ENCODE measurements around the gene TMEM238.
"Not testable (repeated sequence)": the region's sequence is repeated elsewhere in the genome, so short reads cannot be mapped to it uniquely, and the experiment has no call there.

The TMEM238 gene

GRCh38 chr19:55384131-55384919, at the start of gene TMEM238:
TMEM238 (minus strand) TSS chr19:55384292; CDS start chr19:55384259, 33 bp downstream.
- DNase-seq, result peak; percentile 36

- DNase-seq, result no peak
Observed at GRCh38 chr19:55433292-55433691, 49.2 kb upstream of the TMEM238 start.

DNA sequence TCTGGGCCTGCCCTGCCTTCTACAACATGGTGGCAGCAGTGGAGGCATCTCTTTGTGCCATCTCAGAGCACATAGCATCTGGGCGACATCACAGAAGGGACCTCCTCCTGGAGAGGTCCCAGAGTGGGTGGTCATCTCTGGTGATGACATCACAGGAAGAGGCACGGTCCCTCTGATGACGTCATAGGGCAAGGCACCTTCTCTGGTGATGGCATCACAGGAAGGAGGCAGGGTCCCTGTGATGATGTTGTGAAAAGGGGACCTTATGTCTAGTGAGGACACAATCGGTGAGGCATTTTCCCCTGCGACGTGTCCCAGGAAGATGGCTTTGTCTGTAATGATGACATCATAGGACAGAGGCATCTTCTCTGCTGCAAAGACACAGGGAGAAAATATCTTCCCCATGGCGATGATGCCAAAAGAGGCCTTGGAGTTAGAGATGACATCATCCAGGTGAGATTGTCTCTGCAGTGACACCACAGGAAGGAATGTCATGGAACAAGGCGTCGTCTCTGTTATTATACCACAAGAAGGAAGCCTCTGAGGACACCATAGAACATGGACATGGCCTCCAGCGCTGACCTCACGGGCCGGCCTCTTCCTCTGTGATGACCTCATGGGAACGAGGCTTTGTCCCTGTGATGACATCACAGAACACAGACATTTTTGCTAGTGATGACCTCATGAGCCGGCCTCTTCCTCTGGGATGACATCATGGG, 48.3 kb upstream of the TMEM238 start:
- DNase-seq, result no peak

GRCh38 chr19:55431183-55431582, 47.1 kb upstream of the TMEM238 start:
- no peak for DNase-seq

- DNase-seq, result no peak
Observed at GRCh38 chr19:55426042-55426441, 42.0 kb upstream of the TMEM238 start.

DNA sequence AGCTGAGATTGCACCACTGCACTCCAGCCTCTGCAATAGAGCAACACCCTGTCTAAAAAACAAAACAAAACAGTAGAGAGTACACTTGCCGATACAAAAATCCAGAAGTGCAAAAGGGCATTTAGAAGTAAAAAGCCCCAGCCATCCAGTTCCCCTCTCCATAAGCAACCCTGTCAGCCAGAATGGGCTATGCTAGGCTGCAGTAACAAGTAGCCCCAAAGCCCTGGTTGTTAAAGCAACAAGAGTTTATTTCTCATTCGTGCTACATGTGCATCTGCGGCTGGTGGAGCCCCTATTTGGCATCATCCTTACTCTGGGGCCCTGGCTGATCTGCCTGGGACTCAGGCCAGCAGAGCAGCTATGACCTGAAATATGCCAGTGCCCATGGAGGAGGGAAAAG, 40.4 kb upstream of the TMEM238 start:
- DNase-seq, result no peak

- DNase-seq, result no peak
Observed at GRCh38 chr19:55423225-55424005, 39.3 kb upstream of the TMEM238 start.

GRCh38 chr19:55421281-55421680, 37.2 kb upstream of the TMEM238 start:
- not testable (repeated sequence) for DNase-seq

DNA sequence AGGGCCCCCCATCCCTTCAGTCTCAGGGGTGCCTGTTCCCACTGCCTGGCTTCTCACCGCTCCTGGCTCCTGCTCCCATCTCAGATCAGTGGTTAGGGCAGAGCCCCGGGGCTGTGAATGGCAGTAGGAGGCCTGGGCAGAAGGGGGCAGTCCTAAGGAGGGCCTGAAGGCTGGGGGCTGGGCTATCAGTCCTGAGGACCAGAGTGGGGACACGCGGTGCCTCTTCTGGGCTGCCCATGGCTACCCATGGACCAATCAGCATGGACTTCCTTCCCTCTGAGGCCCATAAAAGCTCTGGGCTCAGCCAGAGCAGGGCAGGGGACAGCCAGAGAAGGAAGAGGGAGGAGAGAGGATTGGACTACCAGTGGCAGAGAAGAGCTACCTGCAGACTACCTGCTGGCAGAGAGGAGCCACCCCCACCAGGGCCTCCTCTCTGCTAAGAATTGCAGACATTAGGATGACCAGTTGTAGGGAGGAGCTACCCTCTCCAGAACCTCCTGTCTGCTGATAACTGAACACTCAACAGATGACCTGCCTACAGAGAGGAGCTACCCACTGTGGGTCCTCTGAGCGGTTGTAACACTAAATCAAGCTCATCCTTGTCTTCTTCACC, 35.6 kb upstream of the TMEM238 start:
- no peak for DNase-seq

DNA sequence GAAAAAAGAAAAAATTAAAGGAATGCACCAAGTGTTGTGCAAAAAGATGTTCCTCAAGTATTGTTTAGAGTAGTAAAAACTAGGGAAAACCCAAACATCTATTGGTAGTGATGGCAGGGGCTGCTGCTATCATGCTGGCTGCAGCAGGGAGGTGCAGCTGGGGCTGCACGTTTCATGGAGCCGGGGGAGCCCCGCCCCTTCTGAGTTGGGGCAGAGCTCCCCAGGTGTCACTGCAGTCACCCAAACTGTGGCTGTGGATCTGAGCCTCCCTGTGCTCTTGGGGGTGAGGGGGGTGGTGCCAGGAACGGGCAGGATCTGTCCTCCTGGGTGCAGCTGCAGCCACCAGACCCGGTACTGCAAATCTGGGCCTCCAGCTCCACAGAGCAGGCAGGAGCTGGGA, 35.0 kb upstream of the TMEM238 start:
- no peak for DNase-seq

- peak; percentile 77 for DNase-seq
Observed at GRCh38 chr19:55418185-55418584, 34.1 kb upstream of the TMEM238 start.

GRCh38 chr19:55410168-55410567, 26.1 kb upstream of the TMEM238 start:
- DNase-seq, result no peak

- DNase-seq, result not testable (repeated sequence)
Observed at GRCh38 chr19:55409179-55409578, 25.1 kb upstream of the TMEM238 start.

GRCh38 chr19:55408533-55408872, 24.4 kb upstream of the TMEM238 start:
- DNase-seq, result no peak

- peak; percentile 99 for DNase-seq
Observed at GRCh38 chr19:55407800-55408532, 23.9 kb upstream of the TMEM238 start.

GRCh38 chr19:55407550-55407799, 23.4 kb upstream of the TMEM238 start, which contains the start of gene UBE2S:
UBE2S (minus strand) TSS chr19:55407788; CDS start chr19:55407589, 199 bp downstream.
- DNase-seq, result not testable (repeated sequence)

GRCh38 chr19:55406826-55407549, 22.9 kb upstream of the TMEM238 start:
- DNase-seq, result no peak

DNA sequence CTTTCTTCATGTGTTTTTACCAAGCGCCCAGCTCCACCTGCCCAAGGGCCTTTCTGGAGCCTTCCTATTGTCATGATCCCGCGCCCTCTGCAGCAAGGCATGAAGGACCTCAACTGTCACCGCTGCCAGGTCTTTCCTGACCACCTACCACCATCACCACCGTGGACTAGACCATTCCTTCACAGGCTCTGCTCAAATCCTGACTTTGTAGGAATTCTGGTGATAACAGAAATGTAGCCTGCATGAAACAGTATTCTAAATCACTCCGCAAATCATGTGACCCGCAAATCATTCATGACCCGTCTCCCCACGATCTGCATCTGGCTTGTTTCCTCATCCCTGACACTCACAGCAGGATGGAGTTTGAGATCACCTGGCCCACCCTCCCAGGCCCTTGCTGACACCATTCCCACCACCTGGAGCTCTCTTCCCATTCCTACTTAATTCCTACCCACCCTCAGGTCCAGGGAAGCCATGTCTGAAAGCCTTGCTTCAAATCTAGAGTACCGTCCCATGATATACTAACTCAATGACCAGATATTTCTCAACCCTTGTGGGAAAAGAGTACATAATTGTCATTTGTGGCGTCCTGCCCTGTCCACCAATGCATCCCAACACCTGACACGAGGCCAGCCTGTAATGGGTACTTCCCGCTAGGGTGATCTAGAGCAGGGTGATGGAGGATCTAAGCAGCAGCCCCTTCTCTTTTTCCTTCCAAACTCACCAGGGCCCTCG, 22.2 kb upstream of the TMEM238 start:
- DNase-seq, result no peak

DNA sequence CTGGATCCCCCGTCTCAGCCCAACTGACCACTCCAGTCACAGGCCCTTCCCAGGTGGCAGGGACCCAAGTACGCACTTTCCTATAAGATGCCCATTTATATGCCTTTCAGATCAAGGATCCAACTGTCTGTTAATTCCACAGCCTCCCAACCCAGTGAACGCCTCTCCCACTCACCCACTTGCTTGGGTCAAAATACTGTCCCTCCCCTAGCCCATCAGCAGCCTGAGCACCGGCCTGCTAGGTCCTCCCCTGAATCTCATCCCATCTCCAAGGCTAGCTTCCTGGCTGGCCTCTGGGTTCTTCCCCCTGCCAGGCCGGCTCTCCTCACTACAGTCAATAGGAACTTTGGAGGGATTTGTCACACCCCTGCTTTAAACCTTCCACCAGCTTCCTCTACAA, 21.5 kb upstream of the TMEM238 start:
- DNase-seq, result no peak

- no peak for DNase-seq
Observed at GRCh38 chr19:55402509-55402908, 18.4 kb upstream of the TMEM238 start.

- not testable (repeated sequence) for DNase-seq
Observed at GRCh38 chr19:55401390-55401789, 17.3 kb upstream of the TMEM238 start.

All from NCI-H1694 treated with DMSO at 0.1 percent for 48 hours (cell line).